Hepatocyte (in vitro differentiated cells): Measurements from ENCODE around the gene CPSF3. TPM values are rescaled to one million over a fixed set of nuclear protein-coding genes. Genes with fewer than 3 reads are reported as not detected.

Source experiments
- DNase-seq: peaks from one replicate; pipeline ENCODE4 v3.0.0-alpha.2; 2016; ENCODE audit warnings: low spot score
- H2AFZ ChIP-seq: fragments of 200-600 bp; sonication (generic); 2 replicates; pipeline ENCODE4 v1.6.0; 2016; ENCODE audit warnings: antibody characterized with exemption, mild to moderate bottlenecking
- H3K27ac ChIP-seq: fragments of 200-600 bp; sonication (generic); 2 replicates; pipeline ENCODE4 v1.5.1; 2016; ENCODE audit warnings: mild to moderate bottlenecking
- H3K27me3 ChIP-seq: fragments of 200-600 bp; sonication (generic); 2 replicates; pipeline ENCODE4 v1.6.1; 2016
- H3K36me3 ChIP-seq: fragments of 200-600 bp; sonication (generic); replicated peaks from 2 replicates; pipeline ENCODE4 v1.5.1; 2016; ENCODE audit warnings: low read depth; ENCODE audit not compliant: insufficient read depth
- H3K4me1 ChIP-seq: fragments of 200-600 bp; sonication (generic); 2 replicates; pipeline ENCODE4 v1.5.1; 2016; ENCODE audit warnings: mild to moderate bottlenecking, moderate library complexity; ENCODE audit not compliant: insufficient read depth
- H3K4me2 ChIP-seq: fragments of 200-600 bp; sonication (generic); 2 replicates; pipeline ENCODE4 v1.6.0; 2016
- H3K4me3 ChIP-seq: fragments of 200-600 bp; sonication (generic); 2 replicates; pipeline ENCODE4 v1.5.1; 2016; ENCODE audit warnings: mild to moderate bottlenecking
- H3K79me2 ChIP-seq: fragments of 200-600 bp; sonication (generic); 2 replicates; pipeline ENCODE4 v1.6.0; 2017; ENCODE audit warnings: mild to moderate bottlenecking
- H3K9me2 ChIP-seq: fragments of 200-600 bp; sonication (generic); replicated peaks from 2 replicates; pipeline ENCODE4 v1.6.0; 2017; ENCODE audit warnings: mild to moderate bottlenecking; ENCODE audit not compliant: insufficient read depth
- H3K9me3 ChIP-seq: fragments of 200-600 bp; sonication (generic); 2 replicates; pipeline ENCODE4 v1.5.1; 2016; ENCODE audit warnings: low read depth, mild to moderate bottlenecking
- H4K20me1 ChIP-seq: fragments of 200-600 bp; sonication (generic); 2 replicates; pipeline ENCODE4 v1.6.0; 2016; ENCODE audit warnings: mild to moderate bottlenecking; ENCODE audit not compliant: insufficient read depth, poor library complexity, severe bottlenecking
- EZH2 ChIP-seq: fragments of 200-600 bp; sonication (generic); IDR thresholded peaks from 2 replicates; pipeline ENCODE4 v1.6.1; 2016; ENCODE audit warnings: antibody characterized with exemption, mild to moderate bottlenecking, borderline replicate concordance
- EZH2phosphoT487 ChIP-seq: fragments of 200-600 bp; sonication (generic); IDR thresholded peaks from one replicate; pipeline ENCODE4 v1.6.1; 2018; ENCODE audit warnings: antibody characterized with exemption, mild to moderate bottlenecking, low read depth, moderate library complexity; ENCODE audit not compliant: unreplicated experiment, severe bottlenecking
- WGBS: methylation state at CpG from one replicate; pipeline ENCODE4 v1.1.6; 2016; ENCODE audit warnings: low lambda C conversion rate; ENCODE audit errors: missing lambda C conversion rate; 5-methylcytosine and 5-hydroxymethylcytosine counted together
- polyA plus RNA-seq: library from polyadenylated mRNA; unstranded; fragments of >200 nt; fragmentation: Nextera tagmentation; extraction: Ambion mirVana; gene quantifications from 2 replicates; pipeline ENCODE4 v1.2.1, GENCODE V29; 2016
- total RNA-seq: library from RNA; depleted of rRNA; stranded (reverse); fragments of >200 nt; gene quantifications from 2 replicates; pipeline ENCODE4 v1.2.3, GENCODE V29; 2014
- TF ChIP-seq, protein P1 (sequence below): fragments of 200-600 bp; sonication (generic); IDR thresholded peaks from 2 replicates; pipeline ENCODE4 v1.5.1; 2016; ENCODE audit warnings: antibody characterized with exemption, mild to moderate bottlenecking; ENCODE audit not compliant: poor library complexity

Gene CPSF3
- total and polyA plus RNA-seq, 2 experiments from 2014 or later: 23.9 to 38.7 TPM

DNA sequence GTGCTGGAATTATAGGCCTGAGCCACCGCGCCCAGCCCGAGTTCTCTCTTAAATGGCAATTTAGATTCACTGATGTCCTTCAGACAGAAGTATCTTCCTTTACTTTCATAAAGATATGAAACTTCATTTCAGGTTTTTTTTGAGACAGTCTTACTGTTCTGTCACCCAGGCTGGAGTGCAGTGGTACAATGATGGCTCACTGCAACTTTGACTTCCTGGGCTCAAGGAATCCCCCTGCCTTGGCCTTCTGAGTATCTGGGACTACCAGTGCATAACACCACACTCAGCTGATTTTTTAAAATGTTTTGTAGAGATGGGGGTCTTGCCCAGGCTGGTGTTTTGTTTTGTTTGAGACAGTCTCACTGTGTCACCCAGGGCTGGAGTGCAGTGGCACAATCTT is 13.3 kb upstream of the CPSF3 start:
- Histone ChIP-seq H3K9me2 (no peaks in the 10 kb centered on the region), H3K4me3 (no peak overlapping the region), H3K4me2 (no peak overlapping the region), H4K20me1 (no peaks in the 10 kb centered on the region), H3K27me3 (no peaks in the 10 kb centered on the region), H3K4me1 (no peaks in the 10 kb centered on the region), H3K27ac (no peak overlapping the region), H3K9me3 (no peaks in the 10 kb centered on the region), H3K36me3 (no peaks in the 10 kb centered on the region), H3K79me2 (no peaks in the 10 kb centered on the region), H2AFZ (no peak overlapping the region)
- DNase-seq: no peak
- 99% methylated on average over 3 of the region's 3 CpGs for WGBS
- TF ChIP-seq, protein P1, sequence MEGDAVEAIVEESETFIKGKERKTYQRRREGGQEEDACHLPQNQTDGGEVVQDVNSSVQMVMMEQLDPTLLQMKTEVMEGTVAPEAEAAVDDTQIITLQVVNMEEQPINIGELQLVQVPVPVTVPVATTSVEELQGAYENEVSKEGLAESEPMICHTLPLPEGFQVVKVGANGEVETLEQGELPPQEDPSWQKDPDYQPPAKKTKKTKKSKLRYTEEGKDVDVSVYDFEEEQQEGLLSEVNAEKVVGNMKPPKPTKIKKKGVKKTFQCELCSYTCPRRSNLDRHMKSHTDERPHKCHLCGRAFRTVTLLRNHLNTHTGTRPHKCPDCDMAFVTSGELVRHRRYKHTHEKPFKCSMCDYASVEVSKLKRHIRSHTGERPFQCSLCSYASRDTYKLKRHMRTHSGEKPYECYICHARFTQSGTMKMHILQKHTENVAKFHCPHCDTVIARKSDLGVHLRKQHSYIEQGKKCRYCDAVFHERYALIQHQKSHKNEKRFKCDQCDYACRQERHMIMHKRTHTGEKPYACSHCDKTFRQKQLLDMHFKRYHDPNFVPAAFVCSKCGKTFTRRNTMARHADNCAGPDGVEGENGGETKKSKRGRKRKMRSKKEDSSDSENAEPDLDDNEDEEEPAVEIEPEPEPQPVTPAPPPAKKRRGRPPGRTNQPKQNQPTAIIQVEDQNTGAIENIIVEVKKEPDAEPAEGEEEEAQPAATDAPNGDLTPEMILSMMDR: no peak
- TF ChIP-seq EZH2: no peak
- TF ChIP-seq EZH2phosphoT487: no peak

GRCh38 chr2:9412781-9413180 is 10.7 kb upstream of the CPSF3 start:
- Histone ChIP-seq H3K27ac (no peak overlapping the region), H3K36me3 (no peaks in the 10 kb centered on the region), H3K4me3 (no peak overlapping the region), H3K4me2 (no peak overlapping the region), H4K20me1 (no peaks in the 10 kb centered on the region), H3K9me2 (no peaks in the 10 kb centered on the region), H3K4me1 (no peaks in the 10 kb centered on the region), H3K9me3 (no peaks in the 10 kb centered on the region), H3K79me2 (peaks cover 3% of the 10 kb centered on the region), H3K27me3 (no peaks in the 10 kb centered on the region), H2AFZ (no peak overlapping the region)
- WGBS: 92% methylated on average over 7 of the region's 7 CpGs
- no peak for DNase-seq
- no peak for TF ChIP-seq EZH2phosphoT487
- TF ChIP-seq, protein P1: no peak
- TF ChIP-seq EZH2: no peak

DNA sequence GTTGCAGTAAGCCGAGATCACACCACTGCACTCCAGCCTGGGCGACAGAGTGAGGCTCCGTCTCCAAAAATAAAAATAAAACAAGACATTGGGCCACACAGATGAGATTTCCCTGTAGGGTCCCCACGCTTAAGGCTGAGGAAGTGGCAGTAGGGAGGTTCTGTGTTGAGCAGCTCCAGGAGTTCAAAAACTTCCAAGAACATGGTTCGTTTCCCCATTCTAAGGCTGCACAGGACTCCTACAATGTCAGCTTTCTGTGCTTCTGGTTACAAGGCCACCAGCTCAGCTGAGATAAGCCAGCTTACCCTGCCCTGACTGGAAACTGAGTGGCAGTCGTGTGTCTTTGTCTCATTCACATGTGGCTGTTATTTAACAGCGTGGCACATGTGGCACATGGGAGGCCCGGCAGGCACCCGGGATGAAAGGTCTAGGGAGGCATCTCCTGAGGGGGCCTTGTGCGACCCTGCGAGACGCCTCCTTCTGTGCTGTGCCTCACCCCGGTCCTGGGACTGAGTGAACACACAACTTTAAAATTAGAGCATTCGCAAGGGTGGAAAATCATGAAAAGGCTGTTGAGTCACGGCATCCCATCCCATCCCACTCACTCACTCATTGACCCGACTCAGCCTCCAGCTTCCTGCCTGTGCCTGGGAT is 7.8 kb upstream of the CPSF3 start:
- H3K27me3 ChIP-seq: no peaks in the 10 kb centered on the region
- H3K27ac ChIP-seq: no peak overlapping the region
- WGBS: 95% methylated on average over 16 of the region's 16 CpGs
- no peak overlapping the region for H3K4me3 ChIP-seq
- DNase-seq: no peak
- TF ChIP-seq, protein P1: no peak
- TF ChIP-seq EZH2 (no peak), EZH2phosphoT487 (no peak)
- no peak overlapping the region for H3K4me2 ChIP-seq
- no peaks in the 10 kb centered on the region for H3K4me1 ChIP-seq
- H3K9me3 ChIP-seq: no peaks in the 10 kb centered on the region
- no peaks in the 10 kb centered on the region for H4K20me1 ChIP-seq
- H3K9me2 ChIP-seq: no peaks in the 10 kb centered on the region
- H2AFZ ChIP-seq: no peak overlapping the region
- H3K79me2 ChIP-seq: peaks cover 32% of the 10 kb centered on the region
- H3K36me3 ChIP-seq: no peaks in the 10 kb centered on the region
